HepG2 (cell line): ENCODE data around the gene GNAS. TPM values are rescaled to one million over a fixed set of nuclear protein-coding genes. Genes with fewer than 3 reads are reported as not detected.
A peak's percentile ranks its signal among the peaks of the same experiment; 100 is the strongest.

Experiments
- ARNTL ChIP-seq: sonication (generic); formaldehyde crosslinking; IDR thresholded peaks from 2 replicates; pipeline ENCODE4 v1.4.0; 2020; ENCODE audit warnings: mild to moderate bottlenecking, missing genetic modification reagents
- ASH2L ChIP-seq: fragments of 300-600, 200-600 bp; sonication (generic); IDR thresholded peaks from 2 replicates; pipeline ENCODE4 v1.7.0; 2017; ENCODE audit warnings: low read depth, mild to moderate bottlenecking, moderate library complexity, mixed read lengths, low read length; ENCODE audit not compliant: insufficient read length
- BCL6 ChIP-seq: IDR thresholded peaks from 2 replicates; pipeline ENCODE4 v1.6.1; 2016; ENCODE audit warnings: missing genetic modification reagents, missing compliant biosample characterization
- ERF ChIP-seq: IDR thresholded peaks from 2 replicates; pipeline ENCODE4 v1.6.1; 2018; ENCODE audit warnings: missing biosample characterization, missing genetic modification reagents
- GPN1 ChIP-seq: sonication (generic); formaldehyde crosslinking; IDR thresholded peaks from 2 replicates; pipeline ENCODE4 v1.5.1; 2020; ENCODE audit warnings: missing genetic modification reagents, borderline replicate concordance
- HDAC1 ChIP-seq: sonication (generic); formaldehyde crosslinking; IDR thresholded peaks from 2 replicates; pipeline ENCODE4 v1.5.1; 2020; ENCODE audit warnings: mild to moderate bottlenecking, missing genetic modification reagents
- JDP2 ChIP-seq: sonication (generic); formaldehyde crosslinking; IDR thresholded peaks from 2 replicates; pipeline ENCODE4 v1.8.1; 2022; ENCODE audit warnings: missing genetic modification reagents, borderline replicate concordance
- KMT2B ChIP-seq: IDR thresholded peaks from 2 replicates; pipeline ENCODE4 v1.6.1; 2016; ENCODE audit warnings: missing genetic modification reagents, missing compliant biosample characterization
- NFE2L1 ChIP-seq: sonication (generic); formaldehyde crosslinking; IDR thresholded peaks from 2 replicates; pipeline ENCODE4 v1.4.0; 2020; ENCODE audit warnings: missing genetic modification reagents, mild to moderate bottlenecking, borderline replicate concordance
- SRSF9 ChIP-seq: fragments of 200-400 bp; formaldehyde crosslinking; IDR thresholded peaks from 2 replicates; pipeline ENCODE4 v1.6.1; 2018; ENCODE audit warnings: borderline replicate concordance, mild to moderate bottlenecking, low read depth, low read length; ENCODE audit not compliant: insufficient read depth, poor library complexity, severe bottlenecking
- SUZ12 ChIP-seq: fragments of 150-350 bp; IDR thresholded peaks from 2 replicates; pipeline ENCODE4 v1.6.1; 2014; ENCODE audit warnings: low read depth, low read length
- ZNF30 ChIP-seq: sonication (generic); formaldehyde crosslinking; IDR thresholded peaks from 2 replicates; pipeline ENCODE4 v1.5.0; 2020; ENCODE audit warnings: mild to moderate bottlenecking, missing genetic modification reagents
- ZNF543 ChIP-seq: sonication (generic); formaldehyde crosslinking; IDR thresholded peaks from 2 replicates; pipeline ENCODE4 v1.4.0; 2020; ENCODE audit warnings: mild to moderate bottlenecking, missing genetic modification reagents
- ZNF850 ChIP-seq: sonication (generic); formaldehyde crosslinking; conservative IDR thresholded peaks from 2 replicates; pipeline ENCODE4 v1.9.0; 2021; ENCODE audit warnings: mild to moderate bottlenecking, missing genetic modification reagents
- polyA plus RNA-seq, 8 experiments: library from polyadenylated mRNA; depleted of rRNA in 3 of 8; stranded (reverse) in 7 of 8; unstranded in 1 of 8; fragments of >200 nt; fragmentation: Illumina TruSeq in 4 of 8; extraction: Trizol in 4 of 8; gene quantifications; 2 replicates each; pipeline versions ENCODE4 v1.2.1 to v1.2.3, GENCODE V29; 2011 to 2016; ENCODE audit warnings: low read depth in 4 of 8, missing spikeins in 1 of 8, mixed read lengths in 1 of 8; ENCODE audit not compliant: insufficient read depth in 1 of 8
- total RNA-seq, 5 experiments: library from RNA; depleted of rRNA; stranded (reverse); fragments of >200 nt; fragmentation: Illumina TruSeq; extraction: Trizol; gene quantifications; 2 replicates each; pipeline ENCODE4 v1.2.3, GENCODE V29; 2016; ENCODE audit warnings: low read depth in 1 of 5
- TF ChIP-seq, protein P1 (sequence below): sonication (generic); formaldehyde crosslinking; IDR thresholded peaks from 2 replicates; pipeline ENCODE4 v1.4.0; 2020; ENCODE audit warnings: missing genetic modification reagents
- TF ChIP-seq, protein P2 (sequence below): sonication (generic); formaldehyde crosslinking; IDR thresholded peaks from 2 replicates; pipeline ENCODE4 v1.8.0; 2022; ENCODE audit warnings: mild to moderate bottlenecking, missing genetic modification reagents, moderate library complexity
- TF ChIP-seq, protein P3 (sequence below): sonication (generic); formaldehyde crosslinking; IDR thresholded peaks from 2 replicates; pipeline ENCODE4 v1.5.0; 2020; ENCODE audit warnings: mild to moderate bottlenecking, low read depth, missing genetic modification reagents, borderline replicate concordance
- TF ChIP-seq, protein P4 (sequence below): sonication (generic); formaldehyde crosslinking; IDR thresholded peaks from 2 replicates; pipeline ENCODE4 v1.8.1; 2022; ENCODE audit warnings: low read depth, mild to moderate bottlenecking, missing genetic modification reagents
- TF ChIP-seq, protein P5 (sequence below): sonication (generic); formaldehyde crosslinking; IDR thresholded peaks from 2 replicates; pipeline ENCODE4 v1.9.0; 2021; ENCODE audit warnings: missing genetic modification reagents, borderline replicate concordance
- TF ChIP-seq, protein P6 (sequence below): sonication (generic); formaldehyde crosslinking; IDR thresholded peaks from 2 replicates; pipeline ENCODE4 v1.4.0; 2020; ENCODE audit warnings: missing genetic modification reagents, borderline replicate concordance

GNAS gene
- total and polyA plus RNA-seq, 2 of the 13 experiments (the other 11 are each of a cell fraction or from before 2014, with no cell fraction given): 407 to 1,008 TPM

DNA sequence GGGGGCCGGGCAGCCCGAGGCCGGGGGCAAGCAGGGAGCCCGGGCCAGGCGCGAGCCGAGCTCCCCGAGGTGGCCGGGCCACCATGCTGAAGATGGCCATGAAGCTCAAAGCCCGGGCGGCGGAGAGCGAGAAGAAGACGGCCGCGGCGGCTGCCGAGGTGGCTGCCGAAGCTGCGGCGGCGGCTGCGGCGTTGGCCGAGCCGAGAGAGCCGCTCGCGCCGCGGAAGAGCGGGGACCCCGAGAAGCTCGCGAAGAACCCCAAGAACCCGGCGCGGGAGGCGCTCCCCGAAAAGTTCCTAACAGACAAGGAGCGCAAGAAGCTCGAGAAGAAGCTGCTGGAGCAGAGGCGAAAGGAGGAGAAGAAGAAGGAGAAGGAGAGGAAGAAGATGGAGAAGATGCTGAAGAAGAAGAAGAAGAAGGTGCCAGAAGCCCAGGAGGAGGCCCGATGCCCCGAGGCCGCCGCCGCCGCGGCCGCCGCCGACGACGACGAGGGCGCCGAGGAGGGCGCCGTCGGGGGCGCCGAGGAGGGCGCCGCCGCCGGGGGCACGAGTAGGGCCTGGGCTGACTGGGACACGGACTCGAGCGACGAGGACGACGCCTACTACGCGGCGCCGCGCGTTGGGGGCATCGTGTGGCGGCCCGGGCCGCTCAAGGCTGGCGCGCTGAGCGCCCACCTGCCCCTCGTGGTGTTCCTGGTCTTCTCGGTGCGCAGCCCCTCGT is 37.4 kb downstream of the GNAS start (continued):
- TF ChIP-seq, protein P1, sequence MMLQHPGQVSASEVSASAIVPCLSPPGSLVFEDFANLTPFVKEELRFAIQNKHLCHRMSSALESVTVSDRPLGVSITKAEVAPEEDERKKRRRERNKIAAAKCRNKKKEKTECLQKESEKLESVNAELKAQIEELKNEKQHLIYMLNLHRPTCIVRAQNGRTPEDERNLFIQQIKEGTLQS (CRISPR knock-in tag): 0 out of 2 replicates have a peak, but pooled peaks have one; percentile 12
- TF ChIP-seq BCL6 (CRISPR knock-in tag) (no peak), JDP2 (CRISPR knock-in tag) (no peak), NFE2L1 (CRISPR knock-in tag) (no peak), SUZ12 (no peak), ASH2L (no peak), ARNTL (no peak), ZNF543 (CRISPR knock-in tag) (peak; percentile 18; the same call in 1 of the 2 replicates), ZNF30 (CRISPR knock-in tag) (no peak), ZNF850 (CRISPR knock-in tag) (peak; percentile 49; the same call in 1 of the 2 replicates), ERF (CRISPR knock-in tag) (no peak), SRSF9 (no peak), HDAC1 (CRISPR knock-in tag) (peak; percentile 43), KMT2B (CRISPR knock-in tag) (no peak), GPN1 (no peak)
- TF ChIP-seq, protein P2, sequence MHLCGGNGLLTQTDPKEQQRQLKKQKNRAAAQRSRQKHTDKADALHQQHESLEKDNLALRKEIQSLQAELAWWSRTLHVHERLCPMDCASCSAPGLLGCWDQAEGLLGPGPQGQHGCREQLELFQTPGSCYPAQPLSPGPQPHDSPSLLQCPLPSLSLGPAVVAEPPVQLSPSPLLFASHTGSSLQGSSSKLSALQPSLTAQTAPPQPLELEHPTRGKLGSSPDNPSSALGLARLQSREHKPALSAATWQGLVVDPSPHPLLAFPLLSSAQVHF (CRISPR knock-in tag): no peak
- TF ChIP-seq, protein P3, sequence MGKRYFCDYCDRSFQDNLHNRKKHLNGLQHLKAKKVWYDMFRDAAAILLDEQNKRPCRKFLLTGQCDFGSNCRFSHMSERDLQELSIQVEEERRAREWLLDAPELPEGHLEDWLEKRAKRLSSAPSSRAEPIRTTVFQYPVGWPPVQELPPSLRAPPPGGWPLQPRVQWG (CRISPR knock-in tag): no peak
- TF ChIP-seq, protein P4, sequence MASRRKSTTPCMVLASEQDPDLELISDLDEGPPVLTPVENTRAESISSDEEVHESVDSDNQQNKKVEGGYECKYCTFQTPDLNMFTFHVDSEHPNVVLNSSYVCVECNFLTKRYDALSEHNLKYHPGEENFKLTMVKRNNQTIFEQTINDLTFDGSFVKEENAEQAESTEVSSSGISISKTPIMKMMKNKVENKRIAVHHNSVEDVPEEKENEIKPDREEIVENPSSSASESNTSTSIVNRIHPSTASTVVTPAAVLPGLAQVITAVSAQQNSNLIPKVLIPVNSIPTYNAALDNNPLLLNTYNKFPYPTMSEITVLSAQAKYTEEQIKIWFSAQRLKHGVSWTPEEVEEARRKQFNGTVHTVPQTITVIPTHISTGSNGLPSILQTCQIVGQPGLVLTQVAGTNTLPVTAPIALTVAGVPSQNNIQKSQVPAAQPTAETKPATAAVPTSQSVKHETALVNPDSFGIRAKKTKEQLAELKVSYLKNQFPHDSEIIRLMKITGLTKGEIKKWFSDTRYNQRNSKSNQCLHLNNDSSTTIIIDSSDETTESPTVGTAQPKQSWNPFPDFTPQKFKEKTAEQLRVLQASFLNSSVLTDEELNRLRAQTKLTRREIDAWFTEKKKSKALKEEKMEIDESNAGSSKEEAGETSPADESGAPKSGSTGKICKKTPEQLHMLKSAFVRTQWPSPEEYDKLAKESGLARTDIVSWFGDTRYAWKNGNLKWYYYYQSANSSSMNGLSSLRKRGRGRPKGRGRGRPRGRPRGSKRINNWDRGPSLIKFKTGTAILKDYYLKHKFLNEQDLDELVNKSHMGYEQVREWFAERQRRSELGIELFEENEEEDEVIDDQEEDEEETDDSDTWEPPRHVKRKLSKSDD (CRISPR knock-in tag): no peak; the same call in 1 of the 2 replicates
- TF ChIP-seq, protein P5, sequence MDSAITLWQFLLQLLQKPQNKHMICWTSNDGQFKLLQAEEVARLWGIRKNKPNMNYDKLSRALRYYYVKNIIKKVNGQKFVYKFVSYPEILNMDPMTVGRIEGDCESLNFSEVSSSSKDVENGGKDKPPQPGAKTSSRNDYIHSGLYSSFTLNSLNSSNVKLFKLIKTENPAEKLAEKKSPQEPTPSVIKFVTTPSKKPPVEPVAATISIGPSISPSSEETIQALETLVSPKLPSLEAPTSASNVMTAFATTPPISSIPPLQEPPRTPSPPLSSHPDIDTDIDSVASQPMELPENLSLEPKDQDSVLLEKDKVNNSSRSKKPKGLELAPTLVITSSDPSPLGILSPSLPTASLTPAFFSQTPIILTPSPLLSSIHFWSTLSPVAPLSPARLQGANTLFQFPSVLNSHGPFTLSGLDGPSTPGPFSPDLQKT (CRISPR knock-in tag): peak; percentile 17; the same call in 1 of the 2 replicates
- TF ChIP-seq, protein P6, sequence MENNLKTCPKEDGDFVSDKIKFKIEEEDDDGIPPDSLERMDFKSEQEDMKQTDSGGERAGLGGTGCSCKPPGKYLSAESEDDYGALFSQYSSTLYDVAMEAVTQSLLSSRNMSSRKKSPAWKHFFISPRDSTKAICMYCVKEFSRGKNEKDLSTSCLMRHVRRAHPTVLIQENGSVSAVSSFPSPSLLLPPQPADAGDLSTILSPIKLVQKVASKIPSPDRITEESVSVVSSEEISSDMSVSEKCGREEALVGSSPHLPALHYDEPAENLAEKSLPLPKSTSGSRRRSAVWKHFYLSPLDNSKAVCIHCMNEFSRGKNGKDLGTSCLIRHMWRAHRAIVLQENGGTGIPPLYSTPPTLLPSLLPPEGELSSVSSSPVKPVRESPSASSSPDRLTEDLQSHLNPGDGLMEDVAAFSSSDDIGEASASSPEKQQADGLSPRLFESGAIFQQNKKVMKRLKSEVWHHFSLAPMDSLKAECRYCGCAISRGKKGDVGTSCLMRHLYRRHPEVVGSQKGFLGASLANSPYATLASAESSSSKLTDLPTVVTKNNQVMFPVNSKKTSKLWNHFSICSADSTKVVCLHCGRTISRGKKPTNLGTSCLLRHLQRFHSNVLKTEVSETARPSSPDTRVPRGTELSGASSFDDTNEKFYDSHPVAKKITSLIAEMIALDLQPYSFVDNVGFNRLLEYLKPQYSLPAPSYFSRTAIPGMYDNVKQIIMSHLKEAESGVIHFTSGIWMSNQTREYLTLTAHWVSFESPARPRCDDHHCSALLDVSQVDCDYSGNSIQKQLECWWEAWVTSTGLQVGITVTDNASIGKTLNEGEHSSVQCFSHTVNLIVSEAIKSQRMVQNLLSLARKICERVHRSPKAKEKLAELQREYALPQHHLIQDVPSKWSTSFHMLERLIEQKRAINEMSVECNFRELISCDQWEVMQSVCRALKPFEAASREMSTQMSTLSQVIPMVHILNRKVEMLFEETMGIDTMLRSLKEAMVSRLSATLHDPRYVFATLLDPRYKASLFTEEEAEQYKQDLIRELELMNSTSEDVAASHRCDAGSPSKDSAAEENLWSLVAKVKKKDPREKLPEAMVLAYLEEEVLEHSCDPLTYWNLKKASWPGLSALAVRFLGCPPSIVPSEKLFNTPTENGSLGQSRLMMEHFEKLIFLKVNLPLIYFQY (CRISPR knock-in tag): no peak
